Thymus (tissue), 11 donors: ENCODE results near the gene GRB2. TPM values are rescaled to one million over a fixed set of nuclear protein-coding genes. Genes with fewer than 3 reads are reported as not detected.
A peak's percentile ranks its signal among the peaks of the same experiment; 100 is the strongest.

Source experiments
- DNase-seq, 9 donors: peaks; one replicate each; pipeline ENCODE4 v3.0.0-alpha.2; 2013; ENCODE audit warnings: low spot score in 9 of 9, low read depth in 6 of 9, missing footprints in 1 of 9
- H3K27ac ChIP-seq, 2 donors: one replicate each; pipeline ENCODE4 v1.5.1; 2013; ENCODE audit warnings: control low read depth in 1 of 2, low read depth in 1 of 2, low read length in 1 of 2, mild to moderate bottlenecking in 1 of 2, moderate library complexity in 1 of 2
- H3K27me3 ChIP-seq, 2 donors: one replicate each; pipeline ENCODE4 v1.5.1; 2013; ENCODE audit warnings: low read length in 1 of 2; ENCODE audit not compliant: control insufficient read depth in 2 of 2, insufficient read depth in 1 of 2
- H3K36me3 ChIP-seq, 2 donors: one replicate each; pipeline ENCODE4 v1.5.1; 2013; ENCODE audit warnings: low read length in 1 of 2, mild to moderate bottlenecking in 1 of 2, moderate library complexity in 1 of 2; ENCODE audit not compliant: control insufficient read depth in 2 of 2, insufficient read depth in 2 of 2
- H3K4me1 ChIP-seq, 2 donors: one replicate each; pipeline ENCODE4 v1.5.1; 2013; ENCODE audit warnings: low read length in 2 of 2; ENCODE audit not compliant: control insufficient read depth in 2 of 2, insufficient read depth in 2 of 2
- H3K4me3 ChIP-seq, 2 donors: one replicate each; pipeline ENCODE4 v1.5.1; 2013; ENCODE audit warnings: low read length in 2 of 2, control low read depth in 1 of 2, mild to moderate bottlenecking in 1 of 2
- H3K9me3 ChIP-seq, 2 donors: one replicate each; pipeline ENCODE4 v1.5.1; 2013; ENCODE audit warnings: low read length in 1 of 2, mild to moderate bottlenecking in 1 of 2; ENCODE audit not compliant: control insufficient read depth in 2 of 2, insufficient read depth in 1 of 2
- WGBS: extraction: QIAGEN DNeasy Blood & Tissue Kit; methylation state at CpG from one replicate; pipeline ENCODE4 v1.1.7; 2013; 5-methylcytosine and 5-hydroxymethylcytosine counted together
- polyA plus RNA-seq: library from polyadenylated mRNA; stranded (reverse); fragments of 200-250 nt; gene quantifications from one replicate; pipeline ENCODE4 v1.2.3, GENCODE V29; 2013
- total RNA-seq: library from RNA; stranded (reverse); fragments of 120-200 nt; gene quantifications from one replicate; pipeline ENCODE4 v1.2.4, GENCODE V29; 2013
- donor health status: healthy.

The GRB2 gene
- total and polyA plus RNA-seq, 2 donors: 65.1 to 79.4 TPM

- no peak overlapping the region for H3K4me3 ChIP-seq
- 94% methylated on average over 19 of the region's 19 CpGs for WGBS
- H3K36me3 ChIP-seq: peaks cover 32 to 51% of the 10 kb centered on the region in 2 donors
- H3K27ac ChIP-seq: peak overlapping the region in 1 of 2 donors; percentile 42
- H3K27me3 ChIP-seq: no peaks in the 10 kb centered on the region
- no peak for DNase-seq
- H3K4me1 ChIP-seq: peaks cover 0 to 10% of the 10 kb centered on the region in 2 donors
- H3K9me3 ChIP-seq: no peaks in the 10 kb centered on the region
These were observed 89.8 kb downstream of the GRB2 start for GRCh38 chr17:75315541-75316243.

- H3K36me3 ChIP-seq: peaks cover 18 to 35% of the 10 kb centered on the region in 2 donors
- no peak for DNase-seq
- H3K4me1 ChIP-seq: peaks cover 0 to 10% of the 10 kb centered on the region in 2 donors
- WGBS: 95% methylated on average over 14 of the region's 14 CpGs
- peak overlapping the region in 1 of 2 donors; percentile 43 for H3K27ac ChIP-seq
- H3K9me3 ChIP-seq: no peaks in the 10 kb centered on the region
- H3K4me3 ChIP-seq: no peak overlapping the region
- H3K27me3 ChIP-seq: no peaks in the 10 kb centered on the region
These were observed 91.4 kb downstream of the GRB2 start for GRCh38 chr17:75313941-75314551.

GRCh38 chr17:75308732-75309629 is 96.5 kb downstream of the GRB2 start:
- Histone ChIP-seq H3K4me1 (peaks cover 0 to 8% of the 10 kb centered on the region in 2 donors), H3K27me3 (no peaks in the 10 kb centered on the region), H3K27ac (no peak overlapping the region), H3K9me3 (no peaks in the 10 kb centered on the region), H3K4me3 (no peak overlapping the region), H3K36me3 (peaks cover 0 to 1% of the 10 kb centered on the region in 2 donors)
- WGBS: 92% methylated on average over 20 of the region's 20 CpGs
- no peak for DNase-seq

- Histone ChIP-seq H3K36me3 (no peaks in the 10 kb centered on the region), H3K9me3 (no peaks in the 10 kb centered on the region), H3K4me3 (no peak overlapping the region), H3K4me1 (peaks cover 0 to 5% of the 10 kb centered on the region in 2 donors), H3K27me3 (no peaks in the 10 kb centered on the region), H3K27ac (no peak overlapping the region)
- DNase-seq: no peak
- WGBS: 96% methylated on average over 13 of the region's 13 CpGs
These were observed 97.3 kb downstream of the GRB2 start for GRCh38 chr17:75307957-75308731.

- no peaks in the 10 kb centered on the region for H3K27me3 ChIP-seq
- no peaks in the 10 kb centered on the region for H3K36me3 ChIP-seq
- H3K4me3 ChIP-seq: no peak overlapping the region
- DNase-seq: no peak
- WGBS: 94% methylated on average over 17 of the region's 17 CpGs
- no peaks in the 10 kb centered on the region for H3K4me1 ChIP-seq
- no peak overlapping the region for H3K27ac ChIP-seq
- no peaks in the 10 kb centered on the region for H3K9me3 ChIP-seq
These were observed 103.8 kb downstream of the GRB2 start for GRCh38 chr17:75301502-75302206.

- no peak overlapping the region for H3K27ac ChIP-seq
These were observed 104.4 kb downstream of the GRB2 start for GRCh38 chr17:75301049-75301448.

GRCh38 chr17:75300280-75300679 is 105.2 kb downstream of the GRB2 start:
- no peaks in the 10 kb centered on the region for H3K9me3 ChIP-seq
- DNase-seq: no peak
- H3K27ac ChIP-seq: no peak overlapping the region
- H3K36me3 ChIP-seq: no peaks in the 10 kb centered on the region
- 92% methylated on average over 7 of the region's 7 CpGs for WGBS
- H3K27me3 ChIP-seq: no peaks in the 10 kb centered on the region
- H3K4me1 ChIP-seq: peaks cover 0 to 5% of the 10 kb centered on the region in 2 donors
- no peak overlapping the region for H3K4me3 ChIP-seq

More at GRCh38 chr17:75301049-75301448, 104.4 kb downstream of the GRB2 start:
- H3K27me3 ChIP-seq: no peaks in the 10 kb centered on the region
- H3K4me1 ChIP-seq: no peaks in the 10 kb centered on the region
- no peak overlapping the region for H3K4me3 ChIP-seq
- H3K9me3 ChIP-seq: no peaks in the 10 kb centered on the region
- 94% methylated on average over 9 of the region's 9 CpGs for WGBS
- no peak for DNase-seq
- H3K36me3 ChIP-seq: no peaks in the 10 kb centered on the region
